ENCODE data around the gene STK11IP. TPM values are rescaled to one million over a fixed set of nuclear protein-coding genes. Genes with fewer than 3 reads are reported as not detected.

The STK11IP gene
- total and polyA plus RNA-seq, 2 of the 13 experiments (the other 11 are each of a cell fraction or from before 2014, with no cell fraction given) = 12.8 to 24.0 TPM

- no peak for TF ChIP-seq ZFP36L2 (CRISPR knock-in tag; IDR thresholded peaks at IDR 0.05)
- TF ChIP-seq PHB2 (IDR thresholded peaks at IDR 0.05; ENCODE audit: partially characterized antibody) = no peak
- TF ChIP-seq EZH2 (conservative IDR thresholded peaks at IDR 0.05; ENCODE audit: low read depth, low read length) = no peak
- no peak for TF ChIP-seq ZMAT5 (CRISPR knock-in tag; IDR thresholded peaks at IDR 0.05; ENCODE audit: borderline replicate concordance, low read depth)
- TF ChIP-seq CTCF (CRISPR knock-in tag; IDR thresholded peaks at IDR 0.05) = peak; percentile 30
- peak; percentile 16; the same call in 1 of the 2 replicates for TF ChIP-seq ELF3 (CRISPR knock-in tag; IDR thresholded peaks at IDR 0.05)
- TF ChIP-seq MED13 (CRISPR knock-in tag; IDR thresholded peaks at IDR 0.05) = no peak
- TF ChIP-seq HMGA1 (CRISPR knock-in tag; conservative IDR thresholded peaks at IDR 0.05) = no peak
- TF ChIP-seq ZNF782 (CRISPR knock-in tag; IDR thresholded peaks at IDR 0.05; ENCODE audit: borderline replicate concordance) = no peak
- no peak for TF ChIP-seq AGO1 (IDR thresholded peaks at IDR 0.05; ENCODE audit: low read depth, low read length, poor library complexity, severe bottlenecking)
- no peak for TF ChIP-seq NFKBIZ (CRISPR knock-in tag; IDR thresholded peaks at IDR 0.05)
- TF ChIP-seq, protein P1, sequence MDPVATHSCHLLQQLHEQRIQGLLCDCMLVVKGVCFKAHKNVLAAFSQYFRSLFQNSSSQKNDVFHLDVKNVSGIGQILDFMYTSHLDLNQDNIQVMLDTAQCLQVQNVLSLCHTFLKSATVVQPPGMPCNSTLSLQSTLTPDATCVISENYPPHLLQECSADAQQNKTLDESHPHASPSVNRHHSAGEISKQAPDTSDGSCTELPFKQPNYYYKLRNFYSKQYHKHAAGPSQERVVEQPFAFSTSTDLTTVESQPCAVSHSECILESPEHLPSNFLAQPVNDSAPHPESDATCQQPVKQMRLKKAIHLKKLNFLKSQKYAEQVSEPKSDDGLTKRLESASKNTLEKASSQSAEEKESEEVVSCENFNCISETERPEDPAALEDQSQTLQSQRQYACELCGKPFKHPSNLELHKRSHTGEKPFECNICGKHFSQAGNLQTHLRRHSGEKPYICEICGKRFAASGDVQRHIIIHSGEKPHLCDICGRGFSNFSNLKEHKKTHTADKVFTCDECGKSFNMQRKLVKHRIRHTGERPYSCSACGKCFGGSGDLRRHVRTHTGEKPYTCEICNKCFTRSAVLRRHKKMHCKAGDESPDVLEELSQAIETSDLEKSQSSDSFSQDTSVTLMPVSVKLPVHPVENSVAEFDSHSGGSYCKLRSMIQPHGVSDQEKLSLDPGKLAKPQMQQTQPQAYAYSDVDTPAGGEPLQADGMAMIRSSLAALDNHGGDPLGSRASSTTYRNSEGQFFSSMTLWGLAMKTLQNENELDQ (CRISPR knock-in tag; IDR thresholded peaks at IDR 0.05; ENCODE audit: borderline replicate concordance) = no peak
- TF ChIP-seq NR2F1 (CRISPR knock-in tag; IDR thresholded peaks at IDR 0.05) = no peak
- no peak for TF ChIP-seq TCF7 (IDR thresholded peaks at IDR 0.05; ENCODE audit: low read depth)
- no peak for TF ChIP-seq PAX8 (CRISPR knock-in tag; IDR thresholded peaks at IDR 0.05; ENCODE audit: borderline replicate concordance)
- no peak for TF ChIP-seq TSC22D2 (CRISPR knock-in tag; IDR thresholded peaks at IDR 0.05; ENCODE audit: borderline replicate concordance)
- no peak for TF ChIP-seq ZNF383 (CRISPR knock-in tag; IDR thresholded peaks at IDR 0.05; ENCODE audit: borderline replicate concordance)
- TF ChIP-seq EP300 (IDR thresholded peaks at IDR 0.05; ENCODE audit: low read depth in 2 of 2, low read length in 2 of 2) = peak in 1 of 2 experiments; percentile 9; a peak in 1 of 4 replicates
- TF ChIP-seq EP300 (CRISPR knock-in tag; IDR thresholded peaks at IDR 0.05; ENCODE audit: borderline replicate concordance) = no peak
- no peak for TF ChIP-seq ZNF878 (CRISPR knock-in tag; IDR thresholded peaks at IDR 0.05)
- no peak for TF ChIP-seq ZBTB42 (CRISPR knock-in tag; IDR thresholded peaks at IDR 0.05)
- no peak for TF ChIP-seq ZNF574 (CRISPR knock-in tag; IDR thresholded peaks at IDR 0.05)
- no peak for TF ChIP-seq ZNF891 (CRISPR knock-in tag; IDR thresholded peaks at IDR 0.05)
- no peak for TF ChIP-seq JUN (CRISPR knock-in tag; IDR thresholded peaks at IDR 0.05)
Observed at GRCh38 chr2:219595256-219595655, 2.4 kb upstream of the STK11IP start (continued).

All from HepG2 (cell line).